ENCODE measurements around the gene CTRB2. TPM values are rescaled to one million over a fixed set of nuclear protein-coding genes. Genes with fewer than 3 reads are reported as not detected.
"Not testable (repeated sequence)": the region's sequence is repeated elsewhere in the genome, so short reads cannot be mapped to it uniquely, and the experiment has no call there.

CTRB2 gene
- total RNA-seq, 4 donors from 2014 or later = 1.9 TPM; not detected in 3

- TF ChIP-seq POLR2A (IDR thresholded peaks at IDR 0.05) = no peak
- no peak for TF ChIP-seq CTCF (IDR thresholded peaks at IDR 0.05)
- WGBS, 2 donors = 80 to 91% methylated on average over 5 of the region's 5 CpGs
- no peak overlapping the region for H3K4me3 ChIP-seq (ENCODE audit: low read depth, poor library complexity, severe bottlenecking)
- intact Hi-C loops (cut with DNase I; ENCODE audit: low total_unique reads) = no loop called here
- DNase-seq (ENCODE audit: low spot score in 2 of 2) = no peak
Measured at GRCh38 chr16:75209944-75210343, 3.0 kb upstream of the CTRB2 start.

GRCh38 chr16:75209514-75209913 lies 2.6 kb upstream of the CTRB2 start:
- DNase-seq (ENCODE audit: low spot score in 2 of 2); H3K4me3 ChIP-seq (ENCODE audit: low read depth, poor library complexity, severe bottlenecking); intact Hi-C loops (cut with DNase I; ENCODE audit: low total_unique reads): not testable (repeated sequence)
- 91 to 94% methylated on average over 7 of the region's 7 CpGs for WGBS, 2 donors

GRCh38 chr16:75208861-75209505 lies 2.0 kb upstream of the CTRB2 start:
- H3K4me3 ChIP-seq (ENCODE audit: low read depth, poor library complexity, severe bottlenecking) = no peak overlapping the region
- intact Hi-C loops (cut with DNase I; ENCODE audit: low total_unique reads) = no loop called here
- no peak for DNase-seq (ENCODE audit: low spot score in 2 of 2)
- TF ChIP-seq POLR2A (IDR thresholded peaks at IDR 0.05) = no peak
- TF ChIP-seq CTCF (IDR thresholded peaks at IDR 0.05) = no peak
- 87 to 89% methylated on average over 24 to 27 of the region's 27 CpGs for WGBS, 2 donors

- no peak for DNase-seq (ENCODE audit: low spot score in 2 of 2)
- intact Hi-C loops (cut with DNase I; ENCODE audit: low total_unique reads) = no loop called here
- 81 to 84% methylated on average over 13 of the region's 13 CpGs for WGBS, 2 donors
- TF ChIP-seq CTCF (IDR thresholded peaks at IDR 0.05) (no peak), POLR2A (IDR thresholded peaks at IDR 0.05) (no peak)
- H3K4me3 ChIP-seq (ENCODE audit: low read depth, poor library complexity, severe bottlenecking) = no peak overlapping the region
Measured at GRCh38 chr16:75208242-75208825, 1.4 kb upstream of the CTRB2 start.

GRCh38 chr16:75207831-75208230 lies 870 bp upstream of the CTRB2 start:
- intact Hi-C loops (cut with DNase I; ENCODE audit: low total_unique reads) = no loop called here
- no peak for TF ChIP-seq POLR2A (IDR thresholded peaks at IDR 0.05)
- no peak for TF ChIP-seq CTCF (IDR thresholded peaks at IDR 0.05)
- WGBS, 2 donors = 78 to 81% methylated on average over 11 of the region's 11 CpGs
- DNase-seq (ENCODE audit: low spot score in 2 of 2) = no peak
- H3K4me3 ChIP-seq (ENCODE audit: low read depth, poor library complexity, severe bottlenecking) = no peak overlapping the region

- H3K4me3 ChIP-seq (ENCODE audit: low read depth, poor library complexity, severe bottlenecking); DNase-seq (ENCODE audit: low spot score in 2 of 2); intact Hi-C loops (cut with DNase I; ENCODE audit: low total_unique reads): not testable (repeated sequence)
- 43 to 66% methylated on average over 11 to 17 of the region's 25 CpGs for WGBS, 2 donors
Measured at GRCh38 chr16:75205961-75206748, 806 bp downstream of the CTRB2 start.

- no CpG with 5 or more reads among the region's 19 CpGs for whole genome bisulfite sequencing, 2 donors
- intact Hi-C loops (cut with DNase I; ENCODE audit: low total_unique reads); H3K4me3 ChIP-seq (ENCODE audit: low read depth, poor library complexity, severe bottlenecking); DNase-seq (ENCODE audit: low spot score in 2 of 2): not testable (repeated sequence)
Measured at GRCh38 chr16:75205438-75205837, 1.5 kb downstream of the CTRB2 start.

- intact Hi-C loops (cut with DNase I; ENCODE audit: low total_unique reads); H3K4me3 ChIP-seq (ENCODE audit: low read depth, poor library complexity, severe bottlenecking); DNase-seq (ENCODE audit: low spot score in 2 of 2): not testable (repeated sequence)
- WGBS, 2 donors = no CpG with 5 or more reads among the region's 20 CpGs
Measured at GRCh38 chr16:75204905-75205304, 2.1 kb downstream of the CTRB2 start.

All from lower leg skin (tissue), 4 donors.